Hepatocyte (in vitro differentiated cells): ENCODE data around the gene PDE3B.

Experiments used
- EZH2 ChIP-seq: fragments of 200-600 bp; sonication (generic); IDR thresholded peaks from 2 replicates; pipeline ENCODE4 v1.6.1; 2016; ENCODE audit warnings: antibody characterized with exemption, mild to moderate bottlenecking, borderline replicate concordance
- EZH2phosphoT487 ChIP-seq: fragments of 200-600 bp; sonication (generic); IDR thresholded peaks from one replicate; pipeline ENCODE4 v1.6.1; 2018; ENCODE audit warnings: antibody characterized with exemption, mild to moderate bottlenecking, low read depth, moderate library complexity; ENCODE audit not compliant: unreplicated experiment, severe bottlenecking
- TF ChIP-seq, protein P1 (sequence below): fragments of 200-600 bp; sonication (generic); IDR thresholded peaks from 2 replicates; pipeline ENCODE4 v1.5.1; 2016; ENCODE audit warnings: antibody characterized with exemption, mild to moderate bottlenecking; ENCODE audit not compliant: poor library complexity

DNA sequence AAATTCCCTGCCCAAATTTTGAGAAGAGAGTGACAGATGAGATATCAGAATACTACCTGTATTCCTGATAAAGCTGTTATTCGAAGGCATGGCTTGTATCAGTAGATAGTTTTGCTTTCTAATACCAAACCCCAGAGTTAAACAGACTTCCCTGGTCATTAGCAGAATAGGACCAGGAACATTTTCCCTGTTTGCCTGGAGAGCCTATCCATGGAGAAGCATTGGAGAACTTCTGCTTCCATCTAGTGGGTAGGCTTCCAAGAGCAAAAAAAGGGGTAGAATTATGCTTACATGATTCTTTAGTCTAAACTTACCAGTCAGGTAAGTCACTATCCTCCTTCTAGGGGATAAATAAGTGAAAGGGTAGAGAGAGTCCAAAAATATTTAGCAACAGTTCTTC lies 14.2 kb downstream of the PDE3B start:
- TF ChIP-seq, protein P1, sequence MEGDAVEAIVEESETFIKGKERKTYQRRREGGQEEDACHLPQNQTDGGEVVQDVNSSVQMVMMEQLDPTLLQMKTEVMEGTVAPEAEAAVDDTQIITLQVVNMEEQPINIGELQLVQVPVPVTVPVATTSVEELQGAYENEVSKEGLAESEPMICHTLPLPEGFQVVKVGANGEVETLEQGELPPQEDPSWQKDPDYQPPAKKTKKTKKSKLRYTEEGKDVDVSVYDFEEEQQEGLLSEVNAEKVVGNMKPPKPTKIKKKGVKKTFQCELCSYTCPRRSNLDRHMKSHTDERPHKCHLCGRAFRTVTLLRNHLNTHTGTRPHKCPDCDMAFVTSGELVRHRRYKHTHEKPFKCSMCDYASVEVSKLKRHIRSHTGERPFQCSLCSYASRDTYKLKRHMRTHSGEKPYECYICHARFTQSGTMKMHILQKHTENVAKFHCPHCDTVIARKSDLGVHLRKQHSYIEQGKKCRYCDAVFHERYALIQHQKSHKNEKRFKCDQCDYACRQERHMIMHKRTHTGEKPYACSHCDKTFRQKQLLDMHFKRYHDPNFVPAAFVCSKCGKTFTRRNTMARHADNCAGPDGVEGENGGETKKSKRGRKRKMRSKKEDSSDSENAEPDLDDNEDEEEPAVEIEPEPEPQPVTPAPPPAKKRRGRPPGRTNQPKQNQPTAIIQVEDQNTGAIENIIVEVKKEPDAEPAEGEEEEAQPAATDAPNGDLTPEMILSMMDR = no peak
- TF ChIP-seq EZH2 = no peak
- no peak for TF ChIP-seq EZH2phosphoT487
